K562 (cell line): ENCODE results near the gene TIPIN. TPM values are rescaled to one million over a fixed set of nuclear protein-coding genes. Genes with fewer than 3 reads are reported as not detected.

Experiments used
- ARID2 ChIP-seq: fragments of 450-650 bp; IDR thresholded peaks from 2 replicates; pipeline ENCODE4 v1.6.1; 2017; ENCODE audit warnings: antibody characterized with exemption, mild to moderate bottlenecking
- BRD9 ChIP-seq: fragments of 450-650 bp; IDR thresholded peaks from 2 replicates; pipeline ENCODE4 v1.6.1; 2018; ENCODE audit warnings: low read depth; ENCODE audit not compliant: partially characterized antibody
- CBFA2T2 ChIP-seq: fragments of 450-650 bp; conservative IDR thresholded peaks from 2 replicates; pipeline ENCODE4 v1.6.1; 2017; ENCODE audit warnings: mild to moderate bottlenecking
- CHD4 ChIP-seq: fragments of 200-600 bp; sonication (generic); IDR thresholded peaks from 3 replicates; pipeline ENCODE4 v1.6.1; 2012; ENCODE audit warnings: low read depth, mild to moderate bottlenecking, mixed read lengths, low read length, inconsistent platforms; ENCODE audit not compliant: insufficient read depth, insufficient replicate concordance, poor library complexity, severe bottlenecking
- E2F6 ChIP-seq, 2 experiments: IDR thresholded peaks; 2 replicates each; pipeline ENCODE4 v1.6.1; 2011; ENCODE audit warnings: borderline replicate concordance in 1 of 2, control low read depth in 1 of 2, low read depth in 1 of 2, low read length in 1 of 2, mild to moderate bottlenecking in 1 of 2, mixed read lengths in 1 of 2, moderate library complexity in 1 of 2; ENCODE audit not compliant: insufficient read depth in 1 of 2, insufficient read length in 1 of 2, poor library complexity in 1 of 2, severe bottlenecking in 1 of 2; ENCODE audit errors: extremely low read depth in 1 of 2
- FOXM1 ChIP-seq, 2 experiments: fragments of 450-650 bp in 1 of 2; sonication (generic) in 1 of 2; formaldehyde crosslinking in 1 of 2; IDR thresholded peaks; 2 replicates each; pipeline versions ENCODE4 v1.6.1 to v1.9.0; 2017 to 2022; ENCODE audit warnings: low read depth in 2 of 2, mild to moderate bottlenecking in 2 of 2, missing genetic modification reagents in 1 of 2, moderate library complexity in 1 of 2
- KLF13 ChIP-seq: fragments of 450-650 bp; IDR thresholded peaks from 2 replicates; pipeline ENCODE4 v1.6.1; 2016; ENCODE audit warnings: missing genetic modification characterization, low read depth, mild to moderate bottlenecking, missing compliant biosample characterization, moderate library complexity, borderline replicate concordance
- MCM3 ChIP-seq: fragments of 450-650 bp; IDR thresholded peaks from 2 replicates; pipeline ENCODE4 v1.6.1; 2016
- NBN ChIP-seq: fragments of 450-650 bp; IDR thresholded peaks from 2 replicates; pipeline ENCODE4 v1.6.1; 2016; ENCODE audit warnings: low read depth, mild to moderate bottlenecking
- PTRF ChIP-seq: fragments of 450-650 bp; IDR thresholded peaks from 2 replicates; pipeline ENCODE4 v1.6.1; 2016; ENCODE audit warnings: mild to moderate bottlenecking, missing genetic modification characterization, missing compliant biosample characterization
- PURB ChIP-seq: sonication (generic); formaldehyde crosslinking; IDR thresholded peaks from 2 replicates; pipeline ENCODE4 v1.9.0; 2021; ENCODE audit warnings: low read depth, mild to moderate bottlenecking, missing genetic modification reagents
- SAFB2 ChIP-seq: fragments of 200-400 bp; formaldehyde crosslinking; IDR thresholded peaks from 2 replicates; pipeline ENCODE4 v1.6.1; 2018; ENCODE audit warnings: borderline replicate concordance, low read length, low read depth, moderate library complexity; ENCODE audit not compliant: severe bottlenecking
- TCF3 ChIP-seq: sonication (generic); formaldehyde crosslinking; IDR thresholded peaks from 2 replicates; pipeline ENCODE4 v1.4.0; 2020; ENCODE audit warnings: mild to moderate bottlenecking, missing genetic modification reagents
- ZNF175 ChIP-seq: fragments of 200-800 bp; sonication (Bioruptor generic); IDR thresholded peaks from 2 replicates; pipeline ENCODE4 v1.6.1; 2016; ENCODE audit warnings: low read depth, mild to moderate bottlenecking, missing genetic modification characterization, missing compliant biosample characterization
- ZNF232 ChIP-seq: sonication (generic); formaldehyde crosslinking; IDR thresholded peaks from 2 replicates; pipeline ENCODE4 v1.8.0; 2022; ENCODE audit warnings: mild to moderate bottlenecking, missing genetic modification reagents
- ZNF253 ChIP-seq: fragments of 250-450 bp; sonication (Bioruptor Pico); conservative IDR thresholded peaks from 2 replicates; pipeline ENCODE4 v1.6.1; 2021; ENCODE audit warnings: mild to moderate bottlenecking
- ZNF707 ChIP-seq: fragments of 250-450 bp; sonication (Bioruptor Pico); conservative IDR thresholded peaks from 2 replicates; pipeline ENCODE4 v1.8.0; 2022; ENCODE audit warnings: inconsistent platforms, mild to moderate bottlenecking, moderate library complexity
- ZNF764 ChIP-seq: fragments of 250-450 bp; sonication (Bioruptor Pico); IDR thresholded peaks from 2 replicates; pipeline ENCODE4 v1.4.0; 2020; ENCODE audit warnings: low read depth, mild to moderate bottlenecking, moderate library complexity
- ZNF778 ChIP-seq: fragments of 450-650 bp; formaldehyde crosslinking; IDR thresholded peaks from 2 replicates; pipeline ENCODE4 v1.4.0; 2020; ENCODE audit warnings: mild to moderate bottlenecking, moderate library complexity
- ZSCAN32 ChIP-seq: fragments of 450-650 bp; formaldehyde crosslinking; IDR thresholded peaks from 2 replicates; pipeline ENCODE4 v1.4.0; 2020; ENCODE audit warnings: mild to moderate bottlenecking, moderate library complexity
- polyA plus RNA-seq, 8 experiments: library from polyadenylated mRNA; depleted of rRNA in 4 of 8; stranded (reverse) in 5 of 8; unstranded in 3 of 8; fragments of >200 nt; fragmentation: Nextera tagmentation in 2 of 8; fragmentation: Illumina TruSeq in 1 of 8; extraction: Ambion mirVana in 2 of 8; extraction: Trizol in 1 of 8; gene quantifications; 2 replicates each; pipeline versions ENCODE4 v1.2.1 to v1.2.3, GENCODE V29; 2011 to 2014; ENCODE audit warnings: inconsistent platforms in 1 of 8, missing spikeins in 1 of 8
- total RNA-seq, 7 experiments: library from RNA; depleted of rRNA in 6 of 7; stranded (reverse); fragments of >200 nt in 6 of 7; fragmentation: Illumina TruSeq in 2 of 7; extraction: Trizol in 2 of 7; gene quantifications; 2 replicates each; pipeline versions ENCODE4 v1.2.1 to v1.2.3, GENCODE V29; 2011 to 2021; ENCODE audit warnings: low replicate concordance in 1 of 7
- TF ChIP-seq, protein P1 (sequence below), 2 experiments: fragments of 450-650 bp in 1 of 2; sonication (generic) in 1 of 2; formaldehyde crosslinking in 1 of 2; IDR thresholded peaks in 1 of 2; conservative IDR thresholded peaks in 1 of 2; 2 replicates each; pipeline versions ENCODE4 v1.6.1 to v1.8.1; 2016 to 2023; ENCODE audit warnings: mild to moderate bottlenecking in 2 of 2, moderate library complexity in 2 of 2, inconsistent platforms in 1 of 2, missing genetic modification reagents in 1 of 2

TIPIN gene
- total and polyA plus RNA-seq, 9 of the 15 experiments (the other 6 are each of a cell fraction or from before 2014, with no cell fraction given) = 22.9 to 61.4 (median 42.0) TPM

GRCh38 chr15:66291816-66292570, 64.5 kb downstream of the TIPIN start (continued):
- TF ChIP-seq, protein P1, sequence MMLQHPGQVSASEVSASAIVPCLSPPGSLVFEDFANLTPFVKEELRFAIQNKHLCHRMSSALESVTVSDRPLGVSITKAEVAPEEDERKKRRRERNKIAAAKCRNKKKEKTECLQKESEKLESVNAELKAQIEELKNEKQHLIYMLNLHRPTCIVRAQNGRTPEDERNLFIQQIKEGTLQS (IDR thresholded peaks at IDR 0.05) = no peak
- TF ChIP-seq, protein P1 (CRISPR knock-in tag; conservative IDR thresholded peaks at IDR 0.05) = no peak
- peak; percentile 79 for TF ChIP-seq TCF3
- TF ChIP-seq ZSCAN32 (CRISPR knock-in tag) = no peak
- TF ChIP-seq ZNF764 = no peak
- TF ChIP-seq ZNF232 (CRISPR knock-in tag) = no peak
- TF ChIP-seq PTRF (tag) = no peak
- TF ChIP-seq NBN = no peak
- TF ChIP-seq CHD4 = no peak
- no peak for TF ChIP-seq SAFB2
- TF ChIP-seq ZNF707 (CRISPR knock-in tag) = no peak
- peak; percentile 81 for TF ChIP-seq CBFA2T2
- TF ChIP-seq ZNF253 = no peak
- TF ChIP-seq E2F6 (IDR thresholded peaks at IDR 0.05; ENCODE audit: borderline replicate concordance in 1 of 2, extremely low read depth in 1 of 2, insufficient read depth in 1 of 2, insufficient read length in 1 of 2, low read depth in 1 of 2, low read length in 1 of 2, poor library complexity in 1 of 2, severe bottlenecking in 1 of 2) = no peak
- no peak for TF ChIP-seq ZNF175 (CRISPR knock-in tag)
- no peak for TF ChIP-seq BRD9
- TF ChIP-seq ARID2 = no peak
- no peak for TF ChIP-seq FOXM1 (IDR thresholded peaks at IDR 0.05; ENCODE audit: low read depth)
- no peak for TF ChIP-seq FOXM1 (CRISPR knock-in tag; IDR thresholded peaks at IDR 0.05; ENCODE audit: low read depth)
- TF ChIP-seq ZNF778 (CRISPR knock-in tag) = no peak
- TF ChIP-seq KLF13 (tag) = no peak
- no peak for TF ChIP-seq MCM3
- no peak for TF ChIP-seq PURB (CRISPR knock-in tag)
